Activated CD8-positive, alpha-beta memory T cell treated with anti-CD3 and anti-CD28 coated beads for 4 hours (primary cell): ENCODE measurements around the gene DOLK.
A peak's percentile ranks its signal among the peaks of the same experiment; 100 is the strongest.
"Not testable (repeated sequence)": the region's sequence is repeated elsewhere in the genome, so short reads cannot be mapped to it uniquely, and the experiment has no call there.

Source experiments
- DNase-seq, 2 donors: peaks; one replicate each; pipeline ENCODE4 v3.0.0-alpha.2; 2020; ENCODE audit warnings: low read depth in 2 of 2

The DOLK gene

DNA sequence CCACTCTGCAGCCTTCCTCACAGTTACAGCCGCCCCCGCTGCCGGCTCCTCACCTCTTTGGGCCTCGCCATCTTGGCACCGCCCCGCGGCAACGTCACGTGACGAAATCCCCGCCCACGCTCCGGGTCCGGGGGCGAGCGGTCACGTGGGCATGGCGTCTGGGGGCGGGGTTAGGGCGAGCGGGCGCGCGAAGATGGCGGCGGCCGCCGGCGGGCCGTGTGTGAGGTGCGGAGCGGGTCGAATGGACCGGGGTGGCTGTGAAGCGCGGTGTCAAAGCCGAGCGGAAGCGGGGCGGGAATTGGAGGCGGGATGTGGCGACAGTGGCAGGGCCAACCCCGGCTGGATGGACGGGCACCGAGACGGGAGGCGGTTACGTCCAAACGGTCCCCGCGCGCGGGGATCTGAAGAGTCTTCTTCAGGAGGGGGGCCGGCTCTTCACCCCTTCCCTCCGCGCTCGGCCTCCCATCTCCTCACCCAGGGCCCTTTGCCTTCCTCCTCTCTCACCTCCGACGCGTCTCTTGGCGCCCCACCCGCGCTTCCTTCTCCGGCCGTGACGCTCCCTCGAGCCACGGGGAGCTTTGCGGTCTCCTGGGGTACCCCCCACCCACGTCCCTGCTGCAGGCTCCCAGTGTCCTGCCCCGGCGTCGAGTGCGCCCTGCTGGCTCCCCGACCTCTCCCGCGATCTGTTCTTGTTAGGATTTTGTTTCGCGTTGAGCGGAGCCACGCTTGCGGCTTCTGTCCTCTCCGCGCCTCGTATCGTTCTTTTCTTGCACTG, at the start of gene DOLK, which contains the start of gene NUP188:
TSS of gene DOLK (minus strand) at position 77 of the 775 bp plus-strand sequence. CDS start 300 bp downstream, outside the sequence.
TSS of gene NUP188 (plus strand) at position 173 of the 775 bp plus-strand sequence. CDS start at position 194, 21 bp downstream.
- peak; percentile 97 to 99 for DNase-seq

DNA sequence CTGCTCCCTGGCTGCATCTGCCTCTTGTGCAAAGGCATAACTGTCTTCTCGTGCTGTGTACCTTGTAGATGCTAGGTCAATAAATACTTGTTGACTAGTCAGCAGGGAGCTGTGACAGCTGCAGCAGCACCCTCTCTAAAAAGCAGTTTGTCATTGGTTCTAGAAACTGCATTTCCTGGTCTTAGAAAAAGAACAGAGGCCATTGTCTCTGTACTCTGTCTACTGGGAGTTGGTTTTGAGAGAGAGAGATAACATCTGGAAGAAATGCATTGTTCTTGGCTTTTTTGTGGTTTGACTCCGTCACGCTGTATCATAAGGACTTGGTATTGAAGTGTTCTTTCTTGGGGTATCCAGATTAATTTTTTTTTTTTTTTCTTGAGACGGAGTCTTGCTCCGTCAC, 48.4 kb upstream of the DOLK start:
- no peak for DNase-seq

DNA sequence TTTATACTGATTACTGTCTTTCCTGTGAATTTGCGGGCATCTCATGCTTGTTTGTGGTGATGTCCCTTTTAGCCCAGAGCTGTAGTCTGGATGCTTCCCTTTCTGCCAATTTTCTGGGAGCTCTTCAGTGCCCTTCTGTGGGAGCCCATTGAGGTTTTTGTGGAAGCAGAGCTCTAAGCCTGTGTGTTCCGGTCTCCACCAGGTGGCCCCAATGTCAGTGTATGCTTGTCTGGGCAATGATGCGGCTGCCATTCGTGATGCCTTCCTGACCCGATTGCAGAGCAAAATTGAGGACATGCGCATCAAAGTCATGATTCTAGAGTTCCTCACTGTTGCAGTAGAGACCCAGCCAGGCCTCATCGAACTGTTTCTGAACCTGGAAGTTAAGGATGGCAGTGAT, 45.6 kb upstream of the DOLK start:
- DNase-seq = no peak

DNA sequence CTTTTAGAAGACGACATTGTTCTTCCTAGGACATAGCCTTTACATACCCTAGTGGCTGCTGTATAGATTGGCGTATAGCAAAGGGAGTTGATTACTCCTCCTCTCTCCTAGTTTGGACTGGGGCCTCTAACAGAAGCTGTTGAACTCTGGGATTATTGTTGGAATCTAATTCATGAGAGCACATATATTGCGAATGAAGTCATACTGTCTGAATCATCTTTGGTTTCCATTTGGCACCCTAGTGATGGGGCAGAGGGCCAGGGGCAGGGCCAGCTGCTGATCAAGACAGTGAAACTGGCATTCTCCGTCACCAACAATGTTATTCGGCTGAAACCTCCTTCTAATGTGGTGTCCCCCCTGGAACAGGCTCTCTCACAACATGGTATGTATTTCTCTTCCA, 40.4 kb upstream of the DOLK start:
- DNase-seq = no peak

DNA sequence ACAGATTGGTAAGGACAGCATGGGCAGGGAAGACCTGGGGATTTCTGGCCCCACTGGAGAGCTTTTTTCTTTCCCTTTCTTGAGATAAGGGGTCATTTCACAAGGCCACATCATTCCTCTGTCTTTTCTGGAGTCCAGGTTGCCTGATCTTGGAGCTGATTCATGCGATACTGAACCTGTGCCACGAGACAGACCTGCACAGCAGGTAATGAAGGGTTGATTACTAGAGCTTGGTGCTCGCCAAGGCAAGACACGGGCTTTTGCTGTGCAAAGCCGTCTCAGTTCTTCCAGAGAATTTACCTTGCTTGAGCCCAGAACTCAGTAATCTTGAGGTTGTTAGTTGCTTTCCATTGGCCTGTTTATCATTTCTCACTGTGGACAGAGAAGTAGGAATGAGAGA, 39.3 kb upstream of the DOLK start:
- DNase-seq = no peak

DNA sequence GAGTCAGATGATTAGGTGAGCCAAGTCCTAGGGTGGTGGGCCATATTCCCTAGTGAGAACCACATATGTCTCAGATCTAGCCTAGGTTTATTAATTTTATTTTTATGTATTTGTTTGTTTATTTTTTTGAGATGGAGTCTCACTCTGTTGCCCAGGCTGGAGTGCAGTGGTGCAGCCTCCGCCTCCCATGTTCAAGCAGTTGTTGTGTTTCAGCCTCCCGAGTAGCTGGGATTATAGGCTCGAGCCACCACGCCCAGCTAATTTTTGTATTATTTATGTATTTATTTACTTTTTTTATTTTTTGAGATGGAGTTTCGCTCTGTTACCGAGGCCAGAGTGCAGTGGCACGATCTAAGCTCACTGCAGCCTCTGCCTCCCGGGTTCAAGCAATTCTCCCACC, 36.1 kb upstream of the DOLK start:
- DNase-seq = no peak

DNA sequence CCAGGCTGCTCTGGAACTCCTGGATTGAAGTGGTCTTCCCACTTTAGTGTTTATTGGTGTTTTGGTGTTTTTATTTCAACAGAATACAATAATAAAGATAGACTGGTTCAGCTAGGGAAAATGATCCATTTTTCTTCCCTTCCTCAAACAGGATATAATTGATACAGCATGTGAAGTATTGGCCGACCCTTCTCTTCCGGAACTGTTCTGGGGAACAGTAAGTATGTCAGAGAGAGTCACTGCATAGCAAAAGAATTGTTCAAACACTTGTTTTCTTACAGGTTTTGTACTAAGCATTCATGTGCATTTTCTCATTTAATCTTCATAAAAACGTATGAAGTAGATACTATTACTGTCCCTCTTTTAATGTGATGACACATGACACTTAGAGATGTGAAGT, 31.7 kb upstream of the DOLK start:
- DNase-seq = no peak

DNA sequence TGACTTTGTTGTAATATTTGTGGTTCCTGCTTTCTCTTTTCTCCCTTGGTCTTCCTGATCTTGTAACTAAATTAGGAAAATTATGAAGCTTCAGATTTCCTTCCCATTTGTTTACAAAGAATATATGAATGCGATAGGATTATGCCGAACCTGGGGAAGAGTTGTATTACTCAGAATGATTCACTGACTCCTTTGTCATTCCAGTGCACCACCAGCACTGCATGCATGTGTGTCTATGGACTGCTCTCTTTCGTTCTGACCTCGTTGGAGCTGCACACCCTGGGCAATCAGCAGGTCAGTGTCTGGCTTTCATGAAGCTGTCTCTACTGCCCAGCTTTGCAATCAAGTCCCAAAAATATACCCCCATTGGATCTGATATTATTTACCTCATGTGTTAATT, 25.6 kb upstream of the DOLK start:
- DNase-seq = no peak

DNA sequence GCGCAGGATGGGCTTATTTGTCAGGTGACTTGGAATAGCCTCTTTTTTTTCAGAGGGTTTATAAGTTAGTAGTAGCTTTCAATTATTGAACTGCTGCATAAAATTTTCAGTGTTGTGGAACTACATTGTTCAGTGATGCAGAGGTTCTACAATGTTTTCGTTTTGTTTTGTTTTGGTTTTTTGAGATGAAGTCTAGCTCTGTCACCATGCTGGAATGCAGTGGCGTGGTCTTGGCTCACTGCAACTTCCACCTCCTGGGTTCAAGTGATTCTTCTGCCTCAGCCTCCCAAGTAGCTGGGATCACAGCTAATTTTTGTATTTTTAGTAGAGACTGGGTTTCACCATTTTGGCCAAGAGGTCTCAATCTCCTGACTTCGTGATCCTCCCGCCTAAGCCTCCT, 22.1 kb upstream of the DOLK start:
- DNase-seq = no peak

DNA sequence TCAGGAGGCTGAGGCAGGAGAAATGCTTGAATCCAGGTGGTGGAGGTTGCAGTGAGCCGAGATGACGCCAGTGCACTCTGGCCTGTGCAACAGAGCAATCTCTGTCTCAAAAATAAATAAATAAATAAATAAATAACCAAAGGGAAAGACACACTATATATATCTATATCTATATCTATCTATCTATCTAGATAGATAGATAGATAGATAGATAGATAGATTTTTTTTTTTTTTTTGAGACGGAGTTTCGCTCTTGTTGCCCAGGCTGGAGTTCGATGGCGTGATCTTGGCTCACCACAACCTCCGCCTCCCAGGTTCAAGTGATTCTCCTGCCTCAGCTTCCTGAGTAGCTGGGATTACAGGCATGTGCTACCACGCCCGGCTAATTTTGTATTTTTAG, 14.0 kb upstream of the DOLK start:
- not testable (repeated sequence) for DNase-seq

DNA sequence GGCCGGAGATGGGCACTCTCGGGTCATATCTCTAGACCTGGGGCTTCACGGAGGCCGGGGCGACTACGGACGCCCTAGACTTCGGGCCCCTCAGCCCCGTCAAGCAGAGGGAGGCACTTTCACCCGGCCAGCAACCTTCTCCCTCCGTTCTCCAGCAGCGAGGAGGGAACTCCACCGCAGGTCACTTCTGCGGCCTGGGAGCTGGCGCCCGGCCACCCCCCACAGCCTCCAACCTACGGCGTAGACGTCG, 201 bp downstream of the DOLK start:
- no peak for DNase-seq

DNA sequence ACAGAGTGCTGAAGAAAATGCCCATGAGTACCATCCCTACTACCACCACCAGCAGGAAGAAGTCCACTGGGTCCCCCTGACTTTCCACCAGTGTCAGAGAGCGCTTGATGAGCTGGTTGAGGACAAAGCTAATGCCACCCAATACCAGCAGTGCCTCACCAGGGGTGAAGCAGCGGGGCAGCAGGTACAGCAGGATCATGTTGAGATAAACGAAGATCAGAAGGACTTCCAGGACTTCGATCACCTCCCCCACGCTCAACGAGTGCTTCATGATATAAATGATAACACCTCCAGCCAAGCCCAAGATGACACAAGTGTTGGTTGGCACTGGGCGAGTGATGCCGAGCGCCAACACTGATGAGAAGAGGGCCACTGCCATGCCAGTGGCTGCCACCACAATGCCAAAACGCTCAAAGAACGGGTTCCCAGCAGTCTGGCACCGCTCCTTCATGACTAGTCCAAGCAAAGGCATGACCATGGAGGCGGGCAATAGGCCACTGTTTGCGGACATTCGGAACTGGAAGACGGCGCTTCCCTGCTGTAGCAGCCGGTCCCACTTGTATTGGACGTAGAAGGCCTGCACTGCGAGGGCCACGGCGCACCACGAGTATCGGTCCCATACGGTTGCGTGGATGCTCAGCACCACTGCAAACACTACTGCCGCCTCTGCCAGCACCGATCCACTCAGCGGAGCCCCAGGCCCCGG, 679 bp downstream of the DOLK start:
- no peak for DNase-seq

DNA sequence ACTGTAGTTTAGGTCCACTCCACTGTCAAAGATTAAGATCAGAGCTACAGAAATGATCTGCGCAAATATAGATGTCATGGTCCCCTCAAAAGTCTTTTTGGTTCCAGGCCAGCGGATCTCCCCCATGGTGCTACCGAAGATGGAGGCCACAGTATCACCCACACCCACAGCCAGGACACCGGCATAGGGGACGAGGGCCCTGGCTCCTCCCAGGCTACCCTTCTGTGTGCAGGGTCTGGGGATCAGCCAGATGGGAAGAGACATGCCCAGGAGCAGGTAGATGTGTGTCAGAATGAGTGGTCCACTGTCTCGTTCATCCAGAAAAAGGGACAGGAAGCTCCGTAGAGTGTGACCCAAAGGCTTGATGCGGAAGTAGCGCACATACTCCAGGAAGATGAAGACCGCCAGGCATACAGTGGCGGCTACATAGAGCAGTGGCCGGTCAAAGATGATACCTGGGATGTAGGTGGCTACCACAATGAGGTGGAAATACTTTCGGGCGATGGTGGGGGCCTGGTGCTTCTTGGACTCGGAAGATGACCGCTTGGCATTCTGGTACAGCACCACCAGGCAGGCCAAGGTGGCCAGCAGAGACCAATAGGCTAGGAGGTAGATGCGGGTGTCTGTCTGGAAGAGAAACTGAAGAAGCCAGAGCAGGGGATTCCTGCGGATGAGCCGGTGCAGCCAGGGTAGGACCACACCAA, 1.5 kb downstream of the DOLK start:
- no peak for DNase-seq

DNA sequence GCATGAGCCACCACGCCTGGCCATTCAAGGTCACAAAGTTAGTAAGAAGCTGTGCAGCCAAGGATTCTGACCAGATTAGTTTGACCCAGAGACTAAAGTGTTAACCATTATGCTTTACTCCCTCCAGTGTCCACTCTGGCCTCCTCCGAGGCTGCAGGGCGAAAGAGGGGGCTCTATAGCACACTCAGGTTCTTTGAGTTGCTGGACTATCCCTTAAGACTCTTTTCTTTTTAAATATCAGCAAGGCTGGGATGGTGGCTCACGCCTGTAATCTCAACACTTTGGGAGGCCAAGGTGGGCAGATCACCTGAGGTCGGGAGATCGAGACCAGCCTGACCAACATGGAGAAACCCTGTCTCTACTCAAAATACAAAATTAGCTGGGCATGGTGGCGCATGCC, 2.4 kb downstream of the DOLK start:
- DNase-seq = not testable (repeated sequence)

DNA sequence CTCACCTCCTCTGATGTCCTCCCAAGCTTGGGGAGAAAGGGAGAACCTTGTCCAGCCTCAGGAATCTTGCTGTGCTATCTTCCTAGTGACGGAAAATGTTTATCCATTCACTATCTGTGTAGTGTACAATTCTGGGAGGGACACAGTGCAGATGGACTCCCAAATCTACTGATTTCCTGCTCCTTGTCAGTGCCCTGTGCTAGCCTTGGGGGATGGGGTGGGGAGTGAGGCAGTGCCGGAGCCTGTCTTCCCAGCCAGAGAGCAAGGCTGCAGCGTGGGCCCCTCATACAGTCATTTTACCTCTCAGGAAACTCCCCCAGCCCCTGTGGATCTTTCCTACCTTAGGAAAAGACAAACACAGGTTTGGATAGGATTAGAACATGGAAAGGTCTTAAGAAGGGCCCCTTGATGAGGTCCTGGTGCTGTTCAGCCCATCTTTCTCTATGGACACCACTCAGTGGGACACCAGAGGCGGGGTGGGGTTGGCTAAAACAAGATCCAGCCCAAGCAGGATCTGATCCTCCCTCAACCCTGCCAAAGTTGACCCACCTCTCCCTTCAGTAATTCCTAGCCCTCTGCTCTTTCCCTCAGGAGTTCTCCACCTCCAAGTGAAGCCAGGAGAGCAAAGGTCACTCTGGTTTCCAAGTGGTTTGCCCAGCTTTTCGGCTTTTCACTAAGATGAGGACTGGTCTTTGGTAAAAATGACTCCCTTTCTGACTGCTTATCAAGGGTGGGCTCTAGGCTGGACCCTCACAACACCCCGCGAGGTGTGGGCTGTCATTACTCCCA, 3.4 kb downstream of the DOLK start:
- no peak for DNase-seq

DNA sequence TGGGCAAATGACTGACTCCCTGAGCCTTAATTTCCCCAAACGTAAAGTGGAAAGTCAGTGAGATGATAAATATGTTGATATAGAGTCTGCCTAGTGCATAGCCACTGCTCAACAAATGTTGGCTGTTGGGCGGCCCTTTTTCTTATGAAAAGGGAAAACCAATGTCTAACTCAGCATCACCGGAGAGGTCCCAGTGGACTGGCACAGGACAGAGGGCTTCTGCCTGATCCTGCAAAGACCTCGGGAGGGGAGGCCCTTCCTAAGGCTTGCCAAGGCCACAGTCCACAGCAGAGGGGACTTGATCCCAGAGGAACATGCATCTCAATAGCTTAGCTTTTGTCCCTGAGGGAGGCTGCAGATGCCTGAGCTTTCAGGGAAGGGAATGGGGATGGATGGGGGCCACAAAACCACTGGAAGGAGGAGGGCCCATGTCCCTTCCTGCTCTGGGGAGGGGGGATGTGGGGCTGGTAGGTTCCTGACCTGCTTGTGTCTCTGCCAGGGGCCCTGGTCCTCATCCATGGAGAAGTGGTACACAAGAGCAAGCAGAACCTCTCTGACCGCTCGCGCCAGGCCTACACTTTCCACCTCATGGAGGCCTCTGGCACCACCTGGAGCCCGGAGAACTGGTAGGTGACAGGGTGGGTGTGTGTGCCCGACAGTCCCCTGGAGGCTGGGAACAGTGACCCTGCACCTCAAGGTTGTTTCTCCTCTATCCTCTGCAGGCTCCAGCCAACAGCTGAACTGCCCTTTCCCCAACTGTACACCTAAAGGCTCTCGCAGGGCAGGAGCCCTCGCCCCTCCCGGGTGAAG, 6.3 kb downstream of the DOLK start:
- no peak for DNase-seq

DNA sequence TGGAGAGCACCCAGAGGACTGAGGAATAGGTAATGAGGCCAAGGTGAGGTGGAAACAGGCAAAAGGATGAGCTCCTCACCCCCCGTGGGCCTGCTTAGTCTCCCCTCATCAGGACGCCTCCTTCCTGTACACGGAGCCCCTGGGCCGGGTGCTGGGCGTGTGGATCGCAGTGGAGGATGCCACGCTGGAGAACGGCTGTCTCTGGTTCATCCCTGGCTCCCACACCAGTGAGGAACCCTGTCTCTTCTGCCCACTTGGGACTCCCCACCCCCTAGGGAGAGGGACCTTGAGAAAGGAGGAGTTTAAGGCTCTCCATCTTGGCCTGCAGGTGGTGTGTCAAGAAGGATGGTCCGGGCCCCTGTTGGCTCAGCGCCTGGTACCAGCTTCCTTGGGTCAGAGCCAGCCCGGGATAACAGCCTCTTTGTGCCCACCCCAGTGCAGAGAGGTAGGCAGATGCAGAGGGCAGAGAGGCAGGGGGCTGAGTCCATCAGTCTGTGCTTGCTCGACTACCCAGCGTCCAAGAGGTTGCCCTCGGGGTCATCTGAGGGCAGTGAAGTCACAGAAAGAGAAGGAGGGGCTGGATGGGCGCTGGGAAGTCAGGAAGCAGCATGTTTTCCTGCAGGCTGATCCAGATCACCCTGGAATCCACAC, 7.0 kb downstream of the DOLK start:
- no peak for DNase-seq

DNA sequence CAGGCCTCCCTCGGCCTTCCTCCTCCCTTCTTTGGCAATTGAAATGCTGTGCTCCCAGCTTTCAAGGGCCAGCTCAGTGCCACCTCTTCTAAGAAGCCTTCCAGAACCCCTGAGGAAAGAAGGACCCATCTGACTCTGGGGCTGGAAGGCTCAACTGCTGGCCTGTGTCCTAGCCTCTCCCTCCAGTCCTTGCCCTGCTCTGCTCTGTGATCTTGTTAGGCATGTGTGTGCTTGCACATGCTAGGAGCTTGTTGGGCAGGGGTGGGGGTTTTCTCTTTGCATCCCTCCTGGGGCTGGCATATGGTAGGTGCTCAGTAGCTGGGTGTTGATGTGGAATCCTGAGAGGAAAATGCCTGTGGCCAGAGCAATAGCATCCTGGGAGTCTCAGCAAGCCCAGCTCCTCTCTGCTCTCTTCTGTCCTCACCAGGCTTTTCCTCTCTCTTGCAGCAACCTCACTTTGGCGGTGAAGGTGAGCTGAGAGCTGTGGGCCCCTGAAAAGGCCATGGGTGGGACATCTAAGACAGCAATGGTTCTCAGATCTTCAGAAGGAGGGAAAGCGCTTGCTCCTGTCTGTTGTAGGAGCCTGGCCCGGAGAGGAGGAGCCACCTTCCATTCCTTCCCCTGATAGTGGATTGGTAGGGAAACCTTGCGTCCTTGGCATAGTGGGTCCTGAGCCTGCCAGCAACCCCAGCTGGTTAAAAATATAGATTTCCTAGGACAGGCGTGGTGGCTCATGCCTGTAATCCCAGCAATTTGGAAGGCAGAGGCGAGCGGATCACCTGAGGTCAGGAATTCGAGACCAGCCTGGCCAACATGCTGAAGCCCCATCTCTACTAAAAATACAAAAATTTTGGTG, 9.9 kb downstream of the DOLK start:
- no peak for DNase-seq

DNA sequence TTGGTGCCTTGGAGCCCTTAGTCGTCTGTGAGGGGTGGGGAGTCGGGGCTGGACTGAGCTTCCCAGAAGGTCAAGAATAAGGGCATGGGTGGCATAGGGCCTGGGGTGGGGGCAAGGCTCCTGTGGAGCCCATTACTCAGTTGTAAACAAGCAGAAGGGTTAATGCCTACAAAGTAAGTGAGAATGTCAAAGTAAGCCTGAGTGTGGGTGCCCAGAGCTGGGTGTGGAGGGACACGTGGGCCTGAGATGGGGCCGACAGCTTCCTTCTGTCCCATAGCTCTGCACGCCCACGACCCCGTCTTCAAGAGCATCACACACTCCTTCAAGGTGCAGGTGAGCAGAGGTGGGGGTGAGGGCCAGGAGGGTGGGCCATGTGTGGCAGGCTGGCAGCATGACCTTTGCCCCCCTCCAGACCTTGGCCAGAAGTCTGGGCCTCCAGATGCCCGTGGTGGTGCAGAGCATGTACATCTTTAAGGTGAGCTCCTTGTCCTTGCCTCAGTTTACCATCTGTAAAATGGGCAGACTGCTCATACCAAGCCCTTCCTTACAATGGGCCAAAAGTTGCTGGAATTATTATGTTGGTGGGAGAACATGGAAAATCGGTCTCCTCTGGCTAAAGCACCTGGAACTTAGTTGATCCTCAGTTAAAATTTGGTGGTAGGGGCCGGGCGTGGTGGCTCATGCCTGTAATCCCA, 11.1 kb downstream of the DOLK start:
- DNase-seq = no peak
